HepG2 (cell line): ENCODE measurements around the gene UCK2. TPM values are rescaled to one million over a fixed set of nuclear protein-coding genes. Genes with fewer than 3 reads are reported as not detected.

Experiments
- polyA plus RNA-seq, 8 experiments: library from polyadenylated mRNA; depleted of rRNA in 3 of 8; stranded (reverse) in 7 of 8; unstranded in 1 of 8; fragments of >200 nt; fragmentation: Illumina TruSeq in 4 of 8; extraction: Trizol in 4 of 8; gene quantifications; 2 replicates each; pipeline versions ENCODE4 v1.2.1 to v1.2.3, GENCODE V29; 2011 to 2016; ENCODE audit warnings: low read depth in 4 of 8, missing spikeins in 1 of 8, mixed read lengths in 1 of 8; ENCODE audit not compliant: insufficient read depth in 1 of 8
- total RNA-seq, 5 experiments: library from RNA; depleted of rRNA; stranded (reverse); fragments of >200 nt; fragmentation: Illumina TruSeq; extraction: Trizol; gene quantifications; 2 replicates each; pipeline ENCODE4 v1.2.3, GENCODE V29; 2016; ENCODE audit warnings: low read depth in 1 of 5

UCK2 gene
- total and polyA plus RNA-seq, 2 of the 13 experiments (the other 11 are each of a cell fraction or from before 2014, with no cell fraction given), result 64.3 to 78.0 TPM

Other genes starting within 250 kb of the UCK2 start
- gene MGST3, start 196.4 kb upstream of the UCK2 start, total RNA-seq (2016; rRNA removed; fragmentation: Illumina TruSeq; extraction: Trizol), result 34.3 and 59.7 TPM in 2 replicates
- 54.7 and 61.2 TPM in 2 replicates for gene MGST3, start 196.4 kb upstream of the UCK2 start, polyA plus RNA-seq (2011; rRNA removed)
- gene ALDH9A1, start 129.1 kb upstream of the UCK2 start, total RNA-seq (2016; rRNA removed; fragmentation: Illumina TruSeq; extraction: Trizol), result 38.5 and 52.7 TPM in 2 replicates
- 17.1 and 27.5 TPM in 2 replicates for gene ALDH9A1, start 129.1 kb upstream of the UCK2 start, polyA plus RNA-seq (2011; rRNA removed)
- gene TMCO1, start 58.7 kb upstream of the UCK2 start, total RNA-seq (2016; rRNA removed; fragmentation: Illumina TruSeq; extraction: Trizol), result 85.3 and 119 TPM in 2 replicates
- 106 TPM in 2 replicates for gene TMCO1, start 58.7 kb upstream of the UCK2 start, polyA plus RNA-seq (2011; rRNA removed)